Measurements from ENCODE around the gene KIF21A. TPM values are rescaled to one million over a fixed set of nuclear protein-coding genes. Genes with fewer than 3 reads are reported as not detected.

The KIF21A gene
- total RNA-seq, 1 donor from 2014 or later: 24.4 TPM

DNA sequence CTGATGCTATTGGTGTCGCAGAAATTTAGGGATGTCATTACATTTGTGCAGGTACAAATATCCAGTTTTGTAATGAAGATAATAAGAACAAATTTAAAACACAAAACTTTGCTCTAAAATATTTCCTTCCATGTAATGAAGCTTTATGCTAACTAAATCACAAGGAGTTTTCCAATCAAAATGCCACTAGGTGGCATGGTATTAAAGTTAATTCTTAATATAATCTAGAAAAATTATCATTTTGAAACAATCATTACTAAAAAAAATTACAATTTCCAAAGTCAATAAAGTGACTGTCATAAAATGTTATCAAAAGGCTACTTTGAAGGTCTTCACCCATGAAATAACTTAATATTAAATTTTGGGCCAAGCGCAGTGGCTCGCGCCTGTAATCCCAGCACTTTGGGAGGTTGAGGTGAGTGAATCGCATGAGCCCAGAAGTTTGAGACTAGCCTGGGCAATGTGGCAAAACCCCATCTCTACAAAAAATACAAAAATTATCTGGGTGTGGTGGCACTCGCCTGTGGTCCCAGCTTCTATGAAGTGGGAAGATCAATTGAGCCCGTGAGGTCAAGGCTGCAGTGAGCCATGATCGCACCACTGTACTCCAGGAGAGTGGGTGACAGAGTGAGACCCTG lies 77.4 kb downstream of the KIF21A start:
- TF ChIP-seq, protein P1, sequence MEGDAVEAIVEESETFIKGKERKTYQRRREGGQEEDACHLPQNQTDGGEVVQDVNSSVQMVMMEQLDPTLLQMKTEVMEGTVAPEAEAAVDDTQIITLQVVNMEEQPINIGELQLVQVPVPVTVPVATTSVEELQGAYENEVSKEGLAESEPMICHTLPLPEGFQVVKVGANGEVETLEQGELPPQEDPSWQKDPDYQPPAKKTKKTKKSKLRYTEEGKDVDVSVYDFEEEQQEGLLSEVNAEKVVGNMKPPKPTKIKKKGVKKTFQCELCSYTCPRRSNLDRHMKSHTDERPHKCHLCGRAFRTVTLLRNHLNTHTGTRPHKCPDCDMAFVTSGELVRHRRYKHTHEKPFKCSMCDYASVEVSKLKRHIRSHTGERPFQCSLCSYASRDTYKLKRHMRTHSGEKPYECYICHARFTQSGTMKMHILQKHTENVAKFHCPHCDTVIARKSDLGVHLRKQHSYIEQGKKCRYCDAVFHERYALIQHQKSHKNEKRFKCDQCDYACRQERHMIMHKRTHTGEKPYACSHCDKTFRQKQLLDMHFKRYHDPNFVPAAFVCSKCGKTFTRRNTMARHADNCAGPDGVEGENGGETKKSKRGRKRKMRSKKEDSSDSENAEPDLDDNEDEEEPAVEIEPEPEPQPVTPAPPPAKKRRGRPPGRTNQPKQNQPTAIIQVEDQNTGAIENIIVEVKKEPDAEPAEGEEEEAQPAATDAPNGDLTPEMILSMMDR (IDR thresholded peaks at IDR 0.05; ENCODE audit: unreplicated experiment): peak; percentile 25
- Mint-ChIP-seq H3K27me3 (ENCODE audit: low read depth) (no peaks in the 10 kb centered on the region), H3K36me3 (peaks cover 29% of the 10 kb centered on the region), H3K4me1 (no peaks in the 10 kb centered on the region), H3K4me3 (no peak overlapping the region), H3K27ac (no peak overlapping the region), H3K9me3 (peaks cover 11% of the 10 kb centered on the region)
- no peak for DNase-seq (ENCODE audit: low spot score in 2 of 2, unreplicated experiment in 2 of 2)

DNA sequence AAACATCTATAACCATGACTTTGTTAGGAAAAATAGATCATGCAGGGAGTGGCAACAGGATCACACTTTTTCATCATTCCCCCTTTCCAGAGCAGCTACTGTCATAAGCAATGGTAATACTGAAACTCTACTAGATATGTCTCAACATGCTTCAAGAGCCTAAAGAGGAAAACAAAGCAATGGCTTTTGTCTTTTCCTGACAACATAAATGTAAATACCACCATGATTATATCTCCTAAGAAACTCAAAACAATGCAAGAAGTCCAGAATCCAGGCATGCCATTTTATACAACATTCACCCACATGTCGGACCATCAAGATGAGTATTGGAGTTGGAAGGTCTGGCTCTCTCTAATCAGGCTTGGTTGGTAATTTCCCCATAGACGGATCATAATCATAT lies 78.7 kb downstream of the KIF21A start:
- DNase-seq (ENCODE audit: low spot score in 2 of 2, unreplicated experiment in 2 of 2): no peak
- Mint-ChIP-seq H3K27ac (no peak overlapping the region), H3K9me3 (peaks cover 11% of the 10 kb centered on the region), H3K4me3 (no peak overlapping the region), H3K4me1 (no peaks in the 10 kb centered on the region), H3K36me3 (peaks cover 29% of the 10 kb centered on the region), H3K27me3 (ENCODE audit: low read depth) (no peaks in the 10 kb centered on the region)
- TF ChIP-seq, protein P1 (IDR thresholded peaks at IDR 0.05; ENCODE audit: unreplicated experiment): no peak

DNA sequence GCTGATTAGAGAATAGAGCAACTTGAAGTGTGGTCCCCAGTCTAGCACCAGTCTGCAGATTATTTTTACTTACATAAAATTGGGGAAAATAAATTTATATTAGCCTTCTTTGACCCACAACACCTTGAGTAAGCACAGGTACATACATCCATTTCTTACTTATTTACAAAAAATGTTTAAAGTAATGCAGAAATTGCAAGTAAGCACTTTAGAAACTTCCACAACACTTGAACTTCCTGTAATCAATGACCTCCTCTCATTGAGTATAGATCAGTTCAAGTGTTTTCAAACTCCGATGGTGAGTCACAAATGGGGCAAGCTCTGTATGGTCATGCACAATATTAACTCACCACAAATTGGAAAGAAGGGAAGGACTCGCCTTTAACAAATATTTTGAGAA lies 83.3 kb downstream of the KIF21A start:
- Mint-ChIP-seq H3K27me3 (ENCODE audit: low read depth) (no peaks in the 10 kb centered on the region), H3K9me3 (peaks cover 4% of the 10 kb centered on the region), H3K36me3 (peaks cover 39% of the 10 kb centered on the region), H3K27ac (no peak overlapping the region), H3K4me3 (no peak overlapping the region), H3K4me1 (no peaks in the 10 kb centered on the region)
- DNase-seq (ENCODE audit: low spot score in 2 of 2, unreplicated experiment in 2 of 2): no peak
- TF ChIP-seq, protein P1 (IDR thresholded peaks at IDR 0.05; ENCODE audit: unreplicated experiment): no peak

DNA sequence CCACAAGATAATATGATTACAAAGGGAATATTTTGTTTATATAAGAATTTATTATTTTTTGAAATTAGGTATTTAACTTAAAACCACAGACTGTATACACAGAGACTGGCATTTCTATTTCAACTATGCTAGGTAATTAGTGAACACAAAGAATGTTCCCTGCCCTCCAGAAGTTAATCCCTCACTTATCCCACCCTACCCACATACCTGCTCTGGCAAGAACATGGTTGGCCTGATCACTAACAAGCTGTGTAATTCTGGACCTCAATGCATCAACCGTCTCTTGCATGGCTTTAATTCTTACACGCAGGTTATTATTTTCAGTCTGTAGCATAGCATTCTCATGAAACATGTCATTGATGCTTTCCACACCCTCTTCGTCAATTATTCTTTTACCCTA lies 85.9 kb downstream of the KIF21A start:
- Mint-ChIP-seq H3K4me1 (peaks cover under 1% of the 10 kb centered on the region), H3K9me3 (peaks cover 3% of the 10 kb centered on the region)

DNA sequence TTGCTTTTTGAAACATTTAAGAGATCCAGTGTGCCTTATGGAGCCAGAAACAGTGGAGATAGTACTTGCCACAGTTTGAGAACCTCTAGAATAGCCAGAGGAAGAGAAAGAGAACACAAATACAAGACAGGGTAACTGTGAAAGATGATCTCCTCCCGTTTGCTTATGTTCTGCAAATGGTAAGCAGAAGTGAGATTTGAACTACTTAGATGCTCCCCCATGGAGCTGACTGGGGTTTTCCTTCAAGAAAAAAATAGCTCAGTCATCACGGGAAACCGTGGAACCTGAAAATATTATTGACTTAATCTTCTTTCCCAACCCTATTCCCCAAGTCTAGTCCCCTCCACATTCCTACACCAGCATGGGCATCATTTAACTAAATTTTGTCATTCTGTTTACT lies 87.1 kb downstream of the KIF21A start:
- Mint-ChIP-seq H3K27ac (no peak overlapping the region), H3K27me3 (ENCODE audit: low read depth) (no peaks in the 10 kb centered on the region), H3K4me3 (no peak overlapping the region), H3K4me1 (peaks cover 6% of the 10 kb centered on the region), H3K36me3 (peaks cover 21% of the 10 kb centered on the region), H3K9me3 (no peaks in the 10 kb centered on the region)
- TF ChIP-seq, protein P1 (IDR thresholded peaks at IDR 0.05; ENCODE audit: unreplicated experiment): no peak
- no peak for DNase-seq (ENCODE audit: low spot score in 2 of 2, unreplicated experiment in 2 of 2)

More for the DNA sequence above, 85.9 kb downstream of the KIF21A start:
- Mint-ChIP-seq H3K36me3 (peaks cover 28% of the 10 kb centered on the region), H3K27me3 (ENCODE audit: low read depth) (no peaks in the 10 kb centered on the region), H3K27ac (no peak overlapping the region), H3K4me3 (no peak overlapping the region)
- no peak for DNase-seq (ENCODE audit: low spot score in 2 of 2, unreplicated experiment in 2 of 2)
- TF ChIP-seq, protein P1 (IDR thresholded peaks at IDR 0.05; ENCODE audit: unreplicated experiment): no peak

All from mesothelial cell of epicardium (in vitro differentiated cells).